Activated naive CD4-positive, alpha-beta T cell treated with anti-CD3 and anti-CD28 coated beads, Interleukin-2, amount 50 U/mL, for 72 hours (primary cell): ENCODE data around the gene PPP1R12A. TPM values are rescaled to one million over a fixed set of nuclear protein-coding genes. Genes with fewer than 3 reads are reported as not detected.
A peak's percentile ranks its signal among the peaks of the same experiment; 100 is the strongest.

Experiments
- ATAC-seq, 2 donors: fragments of 150-1000 bp; cut with Tn5 transposase; 2 replicates each; pipeline ENCODE4 v1.10.0; 2021; ENCODE audit warnings: mild to moderate bottlenecking in 2 of 2, moderate library complexity in 2 of 2
- DNase-seq, 2 donors: peaks; one replicate each; pipeline ENCODE4 v3.0.0; 2021 to 2022; ENCODE audit warnings: low spot score in 2 of 2
- H3K27ac Mint-ChIP-seq, 2 donors: one replicate each; pipeline ENCODE4 v1.8.0; 2022; ENCODE audit warnings: mild to moderate bottlenecking in 2 of 2, mixed read lengths in 2 of 2
- H3K36me3 Mint-ChIP-seq, 2 donors: one replicate each; pipeline ENCODE4 v1.8.0; 2022; ENCODE audit warnings: mixed read lengths in 2 of 2
- H3K9me3 Mint-ChIP-seq, 2 donors: one replicate each; pipeline ENCODE4 v1.8.0; 2022; ENCODE audit warnings: mixed read lengths in 2 of 2
- total RNA-seq, 2 donors: library from RNA; stranded (reverse); gene quantifications; one replicate each; pipeline ENCODE4 v1.2.3, GENCODE V29; 2022

PPP1R12A gene
- total RNA-seq, 2 donors from 2014 or later = 66.6 to 73.7 TPM

- ATAC-seq (no peak), DNase-seq (no peak)
- Mint-ChIP-seq H3K36me3 (no peaks in the 10 kb centered on the region), H3K27ac (no peak overlapping the region), H3K9me3 (no peaks in the 10 kb centered on the region)
Measured at GRCh38 chr12:79775355-79776027, 159.4 kb downstream of the PPP1R12A start.

- Mint-ChIP-seq H3K36me3 (no peaks in the 10 kb centered on the region), H3K27ac (no peak overlapping the region), H3K9me3 (no peaks in the 10 kb centered on the region)
- DNase-seq = no peak
- ATAC-seq = no peak
Measured at GRCh38 chr12:79773896-79774295, 161.0 kb downstream of the PPP1R12A start.

GRCh38 chr12:79769860-79770485 is 164.9 kb downstream of the PPP1R12A start:
- Mint-ChIP-seq H3K36me3 (no peaks in the 10 kb centered on the region), H3K27ac (no peak overlapping the region), H3K9me3 (no peaks in the 10 kb centered on the region)
- ATAC-seq (no peak), DNase-seq (no peak)

DNA sequence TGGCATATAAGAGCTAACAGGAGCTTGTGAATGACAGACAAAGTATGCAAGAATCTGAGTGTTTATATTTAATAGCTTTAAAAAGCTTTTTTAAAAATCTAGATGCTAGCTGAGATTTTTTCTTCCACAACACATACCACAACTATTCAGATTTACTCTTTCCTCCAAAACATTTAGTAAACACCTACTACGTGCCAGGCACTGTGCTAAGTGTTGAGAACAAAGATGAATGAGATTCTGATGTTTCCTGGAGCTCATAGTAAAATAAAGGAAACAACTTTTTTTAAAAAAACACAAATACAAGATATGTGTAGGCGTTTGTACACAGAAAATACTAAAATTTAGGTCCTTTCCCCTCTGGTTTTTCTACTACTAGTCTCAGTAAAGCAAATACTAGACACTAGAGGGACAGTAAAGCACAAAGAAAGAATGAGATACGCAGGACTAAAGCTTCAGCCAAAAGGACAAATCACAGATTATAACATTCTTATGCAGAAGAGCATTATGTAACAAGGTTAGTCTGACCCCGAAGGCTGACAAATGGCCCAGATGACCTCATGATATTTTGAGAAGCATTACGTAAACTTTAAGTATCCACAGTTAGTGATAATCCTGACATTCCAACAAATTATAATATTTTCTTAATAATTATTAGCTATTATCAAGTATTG is 165.6 kb downstream of the PPP1R12A start:
- H3K9me3 Mint-ChIP-seq = peaks cover 0 to 4% of the 10 kb centered on the region in 2 donors
- no peak for ATAC-seq
- H3K36me3 Mint-ChIP-seq = no peaks in the 10 kb centered on the region
- H3K27ac Mint-ChIP-seq = no peak overlapping the region
- no peak for DNase-seq

GRCh38 chr12:79766705-79767464 is 168.0 kb downstream of the PPP1R12A start:
- no peaks in the 10 kb centered on the region for H3K36me3 Mint-ChIP-seq
- peaks cover 0 to 4% of the 10 kb centered on the region in 2 donors for H3K9me3 Mint-ChIP-seq
- DNase-seq = no peak
- no peak for ATAC-seq
- no peak overlapping the region for H3K27ac Mint-ChIP-seq

DNA sequence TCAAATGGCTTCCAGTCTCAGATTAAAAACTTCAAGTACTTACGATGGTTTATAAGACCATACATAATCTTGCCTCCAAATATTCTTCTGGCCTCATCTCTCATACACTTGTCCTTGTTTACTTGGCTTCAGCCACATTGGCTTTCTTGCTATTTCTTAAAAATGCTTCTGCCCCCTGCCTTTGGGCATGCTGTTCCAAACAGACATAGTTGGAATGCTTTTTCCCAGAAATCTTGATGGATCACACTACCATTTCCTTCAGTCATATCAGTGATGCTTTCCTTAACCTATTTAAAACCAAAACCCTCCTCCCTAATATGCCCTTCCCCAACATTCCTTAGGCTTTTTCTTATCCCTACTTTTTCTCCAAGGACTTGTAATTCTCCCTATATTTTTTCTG is 169.7 kb downstream of the PPP1R12A start:
- no peak for ATAC-seq
- no peak for DNase-seq
- H3K36me3 Mint-ChIP-seq = no peaks in the 10 kb centered on the region
- peaks cover 0 to 4% of the 10 kb centered on the region in 2 donors for H3K9me3 Mint-ChIP-seq
- H3K27ac Mint-ChIP-seq = no peak overlapping the region

GRCh38 chr12:79764641-79765040 is 170.3 kb downstream of the PPP1R12A start:
- peaks cover 0 to 4% of the 10 kb centered on the region in 2 donors for H3K9me3 Mint-ChIP-seq
- no peak overlapping the region for H3K27ac Mint-ChIP-seq
- no peaks in the 10 kb centered on the region for H3K36me3 Mint-ChIP-seq
- ATAC-seq = no peak
- no peak for DNase-seq

- peak overlapping the region in 1 of 2 donors; percentile 48 for H3K27ac Mint-ChIP-seq
- H3K9me3 Mint-ChIP-seq = peaks cover 0 to 4% of the 10 kb centered on the region in 2 donors
- DNase-seq (no peak), ATAC-seq (no peak)
- H3K36me3 Mint-ChIP-seq = no peaks in the 10 kb centered on the region
Measured at GRCh38 chr12:79763766-79764452, 171.0 kb downstream of the PPP1R12A start.

- no peak overlapping the region for H3K27ac Mint-ChIP-seq
- no peak for ATAC-seq
- H3K9me3 Mint-ChIP-seq = peaks cover 0 to 13% of the 10 kb centered on the region in 2 donors
- peaks cover 0 to 5% of the 10 kb centered on the region in 2 donors for H3K36me3 Mint-ChIP-seq
- DNase-seq = no peak
Measured at GRCh38 chr12:79761341-79761740, 173.6 kb downstream of the PPP1R12A start.

- no peak for ATAC-seq
- Mint-ChIP-seq H3K36me3 (no peaks in the 10 kb centered on the region), H3K9me3 (no peaks in the 10 kb centered on the region), H3K27ac (no peak overlapping the region)
- DNase-seq = no peak
Measured at GRCh38 chr12:79747274-79747673, 187.6 kb downstream of the PPP1R12A start.

GRCh38 chr12:79737875-79738718 is 196.8 kb downstream of the PPP1R12A start:
- DNase-seq (peak in 1 of 2 donors; percentile 23), ATAC-seq (peak in 1 of 2 donors; percentile 62)
- Mint-ChIP-seq H3K9me3 (no peaks in the 10 kb centered on the region), H3K36me3 (no peaks in the 10 kb centered on the region), H3K27ac (no peak overlapping the region)

- no peak for ATAC-seq
- Mint-ChIP-seq H3K27ac (no peak overlapping the region), H3K36me3 (no peaks in the 10 kb centered on the region), H3K9me3 (no peaks in the 10 kb centered on the region)
- DNase-seq = no peak
Measured at GRCh38 chr12:79732638-79733037, 202.3 kb downstream of the PPP1R12A start.

GRCh38 chr12:79725987-79726386 is 208.9 kb downstream of the PPP1R12A start:
- H3K36me3 Mint-ChIP-seq = no peaks in the 10 kb centered on the region
- DNase-seq (no peak), ATAC-seq (no peak)
- H3K9me3 Mint-ChIP-seq = no peaks in the 10 kb centered on the region
- H3K27ac Mint-ChIP-seq = no peak overlapping the region
